NCI-H510A (cell line): ENCODE results near the gene LRRC1.
"Not testable (repeated sequence)": the region's sequence is repeated elsewhere in the genome, so short reads cannot be mapped to it uniquely, and the experiment has no call there.

ENCODE experiments used
- DNase-seq: peaks from one replicate; lab custom pipeline; 2025; lab: John Stamatoyannopoulos, UW

The LRRC1 gene

GRCh38 chr6:53792973-53793317, 1.9 kb upstream of the LRRC1 start:
- DNase-seq, result no peak

GRCh38 chr6:53793318-53794136, 1.3 kb upstream of the LRRC1 start:
- DNase-seq, result peak; percentile 82

- peak; percentile 81 for DNase-seq
These were observed 577 bp upstream of the LRRC1 start for GRCh38 chr6:53794137-53794719.

GRCh38 chr6:53795340-53795701, 516 bp downstream of the LRRC1 start:
- peak; percentile 78 for DNase-seq

- DNase-seq, result peak; percentile 60
These were observed 1.1 kb downstream of the LRRC1 start for GRCh38 chr6:53795702-53796450.

GRCh38 chr6:53796451-53796780, 1.6 kb downstream of the LRRC1 start:
- no peak for DNase-seq

GRCh38 chr6:53796791-53797190, 2.0 kb downstream of the LRRC1 start:
- DNase-seq, result no peak

- DNase-seq, result no peak
These were observed 2.5 kb downstream of the LRRC1 start for GRCh38 chr6:53797304-53797703.

- no peak for DNase-seq
These were observed 4.5 kb downstream of the LRRC1 start for GRCh38 chr6:53799340-53799739.

- DNase-seq, result no peak
These were observed 6.2 kb downstream of the LRRC1 start for GRCh38 chr6:53801022-53801421.

GRCh38 chr6:53802582-53802981, 7.8 kb downstream of the LRRC1 start:
- DNase-seq, result no peak

- no peak for DNase-seq
These were observed 8.5 kb downstream of the LRRC1 start for GRCh38 chr6:53803081-53803860.

GRCh38 chr6:53805016-53805415, 10.2 kb downstream of the LRRC1 start:
- no peak for DNase-seq

- peak; percentile 68 for DNase-seq
These were observed 10.9 kb downstream of the LRRC1 start for GRCh38 chr6:53805725-53806124.

- not testable (repeated sequence) for DNase-seq
These were observed 12.8 kb downstream of the LRRC1 start for GRCh38 chr6:53807606-53808005.

GRCh38 chr6:53808302-53808881, 13.6 kb downstream of the LRRC1 start:
- DNase-seq, result no peak

- DNase-seq, result no peak
These were observed 14.9 kb downstream of the LRRC1 start for GRCh38 chr6:53809691-53810090.

- peak; percentile 97 for DNase-seq
These were observed 16.3 kb downstream of the LRRC1 start for GRCh38 chr6:53811082-53811481.

GRCh38 chr6:53811746-53812145, 16.9 kb downstream of the LRRC1 start:
- peak; percentile 67 for DNase-seq

- no peak for DNase-seq
These were observed 18.3 kb downstream of the LRRC1 start for GRCh38 chr6:53813096-53813495.

GRCh38 chr6:53813801-53814200, 19.0 kb downstream of the LRRC1 start:
- no peak for DNase-seq

GRCh38 chr6:53814353-53814752, 19.5 kb downstream of the LRRC1 start:
- DNase-seq, result no peak
